Measurements from ENCODE around the gene OPN1LW. TPM values are rescaled to one million over a fixed set of nuclear protein-coding genes. Genes with fewer than 3 reads are reported as not detected.
"Not testable (repeated sequence)": the region's sequence is repeated elsewhere in the genome, so short reads cannot be mapped to it uniquely, and the experiment has no call there.

OPN1LW gene
- total RNA-seq (not detected), polyA plus RNA-seq (not detected)
- long read RNA-seq, donor 1: 0 reads
- long read RNA-seq, donor 2: 0 reads
- long read RNA-seq, donor 3: 0 reads
- long read RNA-seq, donor 4: 0 reads
- long read RNA-seq, donor 5: 0 reads
- long read RNA-seq, donor 6: 0 reads
- long read RNA-seq, donor 7: 0 reads
- long read RNA-seq, donor 8: 0 reads
- long read RNA-seq, donor 9: 0 reads
- long read RNA-seq, donor 10: 0 reads

DNA sequence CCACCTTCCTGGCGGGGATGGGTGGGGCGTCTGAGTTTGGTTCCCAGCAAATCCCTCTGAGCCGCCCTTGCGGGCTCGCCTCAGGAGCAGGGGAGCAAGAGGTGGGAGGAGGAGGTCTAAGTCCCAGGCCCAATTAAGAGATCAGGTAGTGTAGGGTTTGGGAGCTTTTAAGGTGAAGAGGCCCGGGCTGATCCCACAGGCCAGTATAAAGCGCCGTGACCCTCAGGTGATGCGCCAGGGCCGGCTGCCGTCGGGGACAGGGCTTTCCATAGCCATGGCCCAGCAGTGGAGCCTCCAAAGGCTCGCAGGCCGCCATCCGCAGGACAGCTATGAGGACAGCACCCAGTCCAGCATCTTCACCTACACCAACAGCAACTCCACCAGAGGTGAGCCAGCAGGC lies at the start of gene OPN1LW:
TSS of gene OPN1LW (plus strand) at position 234 of the 400 bp plus-strand sequence. CDS start at position 275, 41 bp downstream.
- H3K4me3 ChIP-seq (ENCODE audit: low read length in 2 of 2); H3K4me1 ChIP-seq (ENCODE audit: control insufficient read depth in 2 of 2, insufficient read depth in 2 of 2, low read length in 2 of 2); H3K36me3 ChIP-seq (ENCODE audit: control insufficient read depth in 2 of 2, insufficient read depth in 2 of 2, low read length in 1 of 2); H3K27ac ChIP-seq (ENCODE audit: low read depth in 1 of 2, low read length in 1 of 2); DNase-seq (ENCODE audit: low read depth in 6 of 9, low spot score in 9 of 9); H3K27me3 ChIP-seq (ENCODE audit: control insufficient read depth in 2 of 2, insufficient read depth in 1 of 2, low read length in 1 of 2); H3K9me3 ChIP-seq (ENCODE audit: control insufficient read depth in 2 of 2, insufficient read depth in 1 of 2, low read length in 1 of 2): not testable (repeated sequence)
- WGBS: over 99% methylated on average over 12 of the region's 15 CpGs

DNA sequence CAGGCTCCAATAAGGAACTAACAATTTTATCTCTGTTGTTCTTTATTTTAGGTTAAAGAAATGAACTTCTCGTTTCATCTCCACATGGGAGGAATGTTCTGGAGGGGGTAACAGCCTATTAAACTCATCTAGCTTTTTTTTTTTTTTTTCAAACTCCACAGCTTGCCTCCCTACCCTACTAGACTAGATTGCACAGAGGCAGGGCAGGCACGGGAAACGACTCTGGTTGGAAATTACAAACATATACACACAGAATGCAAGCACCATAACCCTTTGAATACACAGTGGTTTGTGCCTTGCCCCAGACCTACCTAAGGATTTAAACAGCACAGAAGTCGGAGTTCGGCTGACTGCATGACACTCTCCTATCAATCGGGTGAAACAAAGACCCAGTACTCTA lies 49.2 kb upstream of the OPN1LW start:
- Histone ChIP-seq H3K4me3 (ENCODE audit: low read length in 2 of 2) (no peak overlapping the region), H3K36me3 (ENCODE audit: control insufficient read depth in 2 of 2, insufficient read depth in 2 of 2, low read length in 1 of 2) (peaks cover 8 to 11% of the 10 kb centered on the region in 2 donors), H3K27me3 (ENCODE audit: control insufficient read depth in 2 of 2, insufficient read depth in 1 of 2, low read length in 1 of 2) (peaks cover 0 to 2% of the 10 kb centered on the region in 2 donors), H3K27ac (ENCODE audit: low read depth in 1 of 2, low read length in 1 of 2) (no peak overlapping the region), H3K4me1 (ENCODE audit: control insufficient read depth in 2 of 2, insufficient read depth in 2 of 2, low read length in 2 of 2) (peaks cover 3 to 33% of the 10 kb centered on the region in 2 donors), H3K9me3 (ENCODE audit: control insufficient read depth in 2 of 2, insufficient read depth in 1 of 2, low read length in 1 of 2) (peaks cover 0 to 10% of the 10 kb centered on the region in 2 donors)
- WGBS: 78% methylated on average over 6 of the region's 6 CpGs
- no peak for DNase-seq (ENCODE audit: low read depth in 6 of 9, low spot score in 9 of 9)

DNA sequence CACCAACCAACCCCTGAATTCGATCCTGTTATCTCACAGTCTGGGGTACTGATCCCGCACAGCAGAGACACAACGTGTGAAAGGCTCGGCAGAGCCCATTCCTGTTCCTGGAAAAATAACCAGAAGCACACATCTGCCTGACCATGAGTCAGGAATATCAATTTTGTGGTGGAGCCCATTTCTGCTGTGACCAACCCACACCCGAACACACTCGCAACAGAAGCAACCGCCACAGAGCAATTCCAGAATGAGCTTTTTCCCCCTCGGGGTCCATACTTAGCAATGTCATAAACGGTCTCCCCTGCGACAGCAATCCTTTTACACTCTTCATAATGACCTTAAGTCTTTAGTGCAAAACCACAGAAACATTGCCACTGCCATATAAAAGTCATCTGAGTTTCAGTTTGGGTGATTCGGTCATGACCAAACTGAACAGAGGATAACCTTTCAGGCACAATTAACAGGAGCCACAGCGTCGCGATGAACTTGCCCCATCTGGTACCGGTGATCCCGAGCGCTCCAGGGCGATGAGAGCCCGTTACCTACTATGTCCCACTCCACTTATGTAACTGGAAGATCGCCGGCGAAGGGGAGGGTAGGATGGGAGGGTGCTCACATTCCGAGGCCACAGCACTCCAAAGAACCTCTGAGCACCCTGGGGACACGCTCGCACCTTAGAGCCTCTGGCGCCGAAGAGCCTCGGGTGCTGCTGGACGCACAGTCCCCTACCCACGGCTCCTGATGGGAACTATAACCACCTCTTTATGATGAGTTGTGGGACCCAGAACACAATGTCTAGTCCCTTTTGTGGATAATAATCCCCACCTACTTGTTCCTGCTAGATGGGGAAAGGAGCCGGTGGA lies 47.7 kb upstream of the OPN1LW start:
- H3K36me3 ChIP-seq (ENCODE audit: control insufficient read depth in 2 of 2, insufficient read depth in 2 of 2, low read length in 1 of 2): peaks cover 4 to 5% of the 10 kb centered on the region in 2 donors
- peak in 2 of 9 donors; percentile 11 to 19 for DNase-seq (ENCODE audit: low read depth in 6 of 9, low spot score in 9 of 9)
- H3K4me1 ChIP-seq (ENCODE audit: control insufficient read depth in 2 of 2, insufficient read depth in 2 of 2, low read length in 2 of 2): peaks cover 3 to 33% of the 10 kb centered on the region in 2 donors
- H3K9me3 ChIP-seq (ENCODE audit: control insufficient read depth in 2 of 2, insufficient read depth in 1 of 2, low read length in 1 of 2): peaks cover 0 to 10% of the 10 kb centered on the region in 2 donors
- 17% methylated on average over 31 of the region's 31 CpGs for WGBS
- peak overlapping the region; percentile 70 to 74 for H3K4me3 ChIP-seq (ENCODE audit: low read length in 2 of 2)
- peaks cover 0 to 2% of the 10 kb centered on the region in 2 donors for H3K27me3 ChIP-seq (ENCODE audit: control insufficient read depth in 2 of 2, insufficient read depth in 1 of 2, low read length in 1 of 2)
- H3K27ac ChIP-seq (ENCODE audit: low read depth in 1 of 2, low read length in 1 of 2): peak overlapping the region; percentile 64 to 69

DNA sequence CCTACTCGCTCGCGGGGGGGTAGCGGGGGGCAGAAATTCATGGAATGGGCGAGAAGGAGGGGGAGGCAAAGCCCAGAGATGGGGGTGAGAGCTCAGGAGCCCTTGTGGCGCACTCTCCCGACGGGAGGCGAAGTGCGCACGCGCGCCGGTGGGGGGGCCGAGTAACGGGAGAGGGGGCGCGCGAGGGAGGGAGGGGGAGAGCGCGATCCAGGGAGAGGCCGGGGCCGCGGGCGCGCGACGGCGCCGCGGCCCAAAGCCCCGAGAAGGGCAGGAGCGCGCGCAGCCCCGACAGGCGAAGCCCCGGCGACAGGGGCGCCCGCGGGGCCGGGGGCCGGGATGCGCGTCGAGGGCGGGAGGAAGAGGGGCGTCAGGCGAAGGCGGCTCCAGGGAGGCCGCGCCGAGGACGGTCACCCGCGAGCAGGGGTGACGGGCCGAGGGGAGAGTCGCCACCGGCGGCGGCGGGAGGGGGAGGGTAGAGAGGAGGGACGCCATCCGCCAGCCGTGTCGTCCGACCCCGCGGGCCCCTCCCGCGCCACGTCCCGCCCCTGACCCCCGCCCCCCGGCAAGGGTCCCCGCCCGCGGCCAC lies 46.9 kb upstream of the OPN1LW start:
- Histone ChIP-seq H3K4me3 (ENCODE audit: low read length in 2 of 2) (peak overlapping the region; percentile 70 to 74), H3K27ac (ENCODE audit: low read depth in 1 of 2, low read length in 1 of 2) (peak overlapping the region; percentile 75 to 90), H3K4me1 (ENCODE audit: control insufficient read depth in 2 of 2, insufficient read depth in 2 of 2, low read length in 2 of 2) (peaks cover 3 to 29% of the 10 kb centered on the region in 2 donors), H3K27me3 (ENCODE audit: control insufficient read depth in 2 of 2, insufficient read depth in 1 of 2, low read length in 1 of 2) (peaks cover 0 to 2% of the 10 kb centered on the region in 2 donors), H3K9me3 (ENCODE audit: control insufficient read depth in 2 of 2, insufficient read depth in 1 of 2, low read length in 1 of 2) (peaks cover 0 to 10% of the 10 kb centered on the region in 2 donors), H3K36me3 (ENCODE audit: control insufficient read depth in 2 of 2, insufficient read depth in 2 of 2, low read length in 1 of 2) (no peaks in the 10 kb centered on the region)
- DNase-seq (ENCODE audit: low read depth in 6 of 9, low spot score in 9 of 9): peak in 6 of 9 donors; percentile 59 to 85 (median 72)
- 1% methylated on average over 78 of the region's 80 CpGs for WGBS

DNA sequence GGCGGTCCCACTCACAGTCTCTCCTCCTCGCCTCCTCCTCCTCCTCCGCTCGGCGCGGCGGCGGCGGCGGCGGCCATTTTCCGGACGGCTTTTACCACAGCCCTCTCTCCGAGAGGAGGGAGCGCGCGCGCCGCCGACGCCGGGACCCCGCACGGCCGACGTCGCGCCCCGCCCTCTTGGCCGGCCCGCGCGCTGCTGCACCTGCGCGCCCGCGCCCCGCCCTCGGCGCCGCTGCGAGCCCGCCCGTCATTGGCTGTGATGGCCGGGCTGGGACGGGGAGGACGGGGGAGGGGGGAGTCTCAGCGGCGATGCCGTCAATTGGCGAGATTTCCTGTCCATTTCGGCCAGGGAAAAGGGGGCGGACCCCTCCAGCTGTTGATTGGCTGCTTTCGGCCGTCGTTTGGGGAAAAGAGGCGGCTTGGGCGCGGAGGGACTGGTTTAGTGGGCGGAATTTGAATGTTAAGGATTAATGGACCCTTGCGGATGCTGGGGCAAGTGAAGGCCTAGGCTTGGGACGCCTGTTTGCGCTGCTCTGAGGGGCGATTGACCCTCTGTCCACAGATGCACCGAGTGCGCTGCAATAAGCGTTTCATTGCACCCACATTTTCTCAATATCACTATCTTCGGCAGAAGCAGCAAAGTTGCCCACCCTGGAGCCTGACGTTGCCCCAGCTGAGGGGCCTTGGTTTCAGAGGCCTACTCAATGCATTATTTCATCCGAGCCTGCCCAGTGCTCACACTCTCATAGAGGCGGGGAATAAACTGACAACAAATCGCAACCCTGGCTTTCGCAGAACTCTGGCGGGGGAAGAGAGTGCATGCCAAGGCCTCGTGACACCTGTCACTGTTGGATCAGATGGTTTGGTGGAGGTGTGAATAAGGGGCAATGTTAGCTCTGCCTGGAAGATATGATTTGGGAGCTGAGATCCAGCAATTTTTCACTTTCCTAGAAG lies 46.2 kb upstream of the OPN1LW start, which contains the start of gene MECP2:
TSS of gene MECP2 (minus strand) at position 129 of the 953 bp plus-strand sequence.
- Histone ChIP-seq H3K27ac (ENCODE audit: low read depth in 1 of 2, low read length in 1 of 2) (peak within 1 kb of the TSS; percentile 82 to 90), H3K4me3 (ENCODE audit: low read length in 2 of 2) (peak within 1 kb of the TSS; percentile 70 to 74), H3K36me3 (ENCODE audit: control insufficient read depth in 2 of 2, insufficient read depth in 2 of 2, low read length in 1 of 2) (no peaks in the 10 kb centered on the region), H3K4me1 (ENCODE audit: control insufficient read depth in 2 of 2, insufficient read depth in 2 of 2, low read length in 2 of 2) (peaks cover 3 to 29% of the 10 kb centered on the region in 2 donors), H3K9me3 (ENCODE audit: control insufficient read depth in 2 of 2, insufficient read depth in 1 of 2, low read length in 1 of 2) (peaks cover 0 to 10% of the 10 kb centered on the region in 2 donors), H3K27me3 (ENCODE audit: control insufficient read depth in 2 of 2, insufficient read depth in 1 of 2, low read length in 1 of 2) (peaks cover 0 to 2% of the 10 kb centered on the region in 2 donors)
- WGBS: 10% methylated on average over 70 of the region's 75 CpGs
- DNase-seq (ENCODE audit: low read depth in 6 of 9, low spot score in 9 of 9): peak; percentile 48 to 90 (median 76)

DNA sequence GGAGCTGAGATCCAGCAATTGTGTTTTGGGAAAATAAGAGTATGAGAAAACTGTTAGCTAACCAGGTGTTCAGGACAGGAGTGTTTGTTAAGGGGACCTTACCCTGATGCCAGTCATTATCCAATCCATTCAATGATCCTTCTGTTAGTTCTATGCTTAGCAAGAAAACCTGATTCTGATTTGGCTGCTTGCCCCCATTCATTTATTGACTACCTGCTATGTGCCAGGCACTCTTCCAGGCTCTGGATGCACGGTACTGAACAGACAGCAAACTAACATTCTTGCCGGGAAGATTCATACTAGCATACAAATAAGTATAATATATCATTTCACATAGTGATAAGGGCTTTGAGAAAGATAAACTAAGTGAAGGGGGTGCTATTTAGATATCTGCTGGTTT lies 45.5 kb upstream of the OPN1LW start:
- H3K4me1 ChIP-seq (ENCODE audit: control insufficient read depth in 2 of 2, insufficient read depth in 2 of 2, low read length in 2 of 2): peaks cover 3 to 29% of the 10 kb centered on the region in 2 donors
- peaks cover 0 to 10% of the 10 kb centered on the region in 2 donors for H3K9me3 ChIP-seq (ENCODE audit: control insufficient read depth in 2 of 2, insufficient read depth in 1 of 2, low read length in 1 of 2)
- H3K4me3 ChIP-seq (ENCODE audit: low read length in 2 of 2): no peak overlapping the region
- peaks cover 0 to 2% of the 10 kb centered on the region in 2 donors for H3K27me3 ChIP-seq (ENCODE audit: control insufficient read depth in 2 of 2, insufficient read depth in 1 of 2, low read length in 1 of 2)
- no peak for DNase-seq (ENCODE audit: low read depth in 6 of 9, low spot score in 9 of 9)
- no peak overlapping the region for H3K27ac ChIP-seq (ENCODE audit: low read depth in 1 of 2, low read length in 1 of 2)
- 100% methylated on average over 2 of the region's 2 CpGs for WGBS
- H3K36me3 ChIP-seq (ENCODE audit: control insufficient read depth in 2 of 2, insufficient read depth in 2 of 2, low read length in 1 of 2): no peaks in the 10 kb centered on the region

DNA sequence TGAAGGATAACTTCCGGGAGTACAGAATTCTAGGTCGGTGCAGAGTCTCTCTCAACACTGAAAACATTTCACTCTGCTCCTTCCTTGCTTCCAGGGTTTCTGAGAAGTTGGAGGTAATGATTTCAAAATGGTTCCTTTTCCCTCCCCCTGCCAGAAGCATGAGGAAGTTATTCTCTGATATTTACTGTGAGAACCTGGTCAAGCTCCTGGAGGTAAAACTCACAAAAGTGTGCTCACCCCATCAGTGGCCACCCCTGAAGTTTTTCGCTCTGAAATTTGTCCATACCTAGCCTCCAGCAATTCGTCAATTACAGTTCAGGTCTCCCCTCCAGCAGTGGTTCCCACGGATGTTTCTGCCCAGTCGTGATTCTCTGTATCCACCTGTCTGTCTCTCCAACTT lies 30.3 kb upstream of the OPN1LW start:
- Histone ChIP-seq H3K9me3 (ENCODE audit: control insufficient read depth in 2 of 2, insufficient read depth in 1 of 2, low read length in 1 of 2) (no peaks in the 10 kb centered on the region), H3K4me1 (ENCODE audit: control insufficient read depth in 2 of 2, insufficient read depth in 2 of 2, low read length in 2 of 2) (peaks cover 0 to 6% of the 10 kb centered on the region in 2 donors), H3K27ac (ENCODE audit: low read depth in 1 of 2, low read length in 1 of 2) (no peak overlapping the region), H3K27me3 (ENCODE audit: control insufficient read depth in 2 of 2, insufficient read depth in 1 of 2, low read length in 1 of 2) (no peaks in the 10 kb centered on the region), H3K36me3 (ENCODE audit: control insufficient read depth in 2 of 2, insufficient read depth in 2 of 2, low read length in 1 of 2) (no peaks in the 10 kb centered on the region), H3K4me3 (ENCODE audit: low read length in 2 of 2) (no peak overlapping the region)
- WGBS: 79% methylated on average over 6 of the region's 6 CpGs
- no peak for DNase-seq (ENCODE audit: low read depth in 6 of 9, low spot score in 9 of 9)

DNA sequence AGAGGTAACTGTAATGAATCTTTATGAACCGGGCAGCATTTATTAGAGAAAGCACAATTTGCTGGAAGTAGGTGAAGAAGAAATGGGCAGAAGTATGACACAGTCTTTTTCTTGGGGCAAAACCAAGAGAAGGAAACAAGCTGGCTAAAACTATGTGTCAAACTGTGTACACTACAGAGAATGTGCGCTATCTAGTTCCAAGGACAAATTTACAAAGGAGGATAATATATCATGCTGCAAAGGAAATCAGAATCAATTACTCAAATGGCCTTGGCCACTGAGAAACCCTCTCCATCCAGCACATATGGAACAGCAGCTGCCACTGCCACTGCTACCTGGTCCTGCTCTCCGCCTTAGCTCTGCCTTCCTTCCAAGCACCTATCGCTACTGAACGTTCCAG lies 29.4 kb upstream of the OPN1LW start:
- no peak for DNase-seq (ENCODE audit: low read depth in 6 of 9, low spot score in 9 of 9)
- Histone ChIP-seq H3K36me3 (ENCODE audit: control insufficient read depth in 2 of 2, insufficient read depth in 2 of 2, low read length in 1 of 2) (no peaks in the 10 kb centered on the region), H3K4me1 (ENCODE audit: control insufficient read depth in 2 of 2, insufficient read depth in 2 of 2, low read length in 2 of 2) (peaks cover 0 to 6% of the 10 kb centered on the region in 2 donors), H3K27me3 (ENCODE audit: control insufficient read depth in 2 of 2, insufficient read depth in 1 of 2, low read length in 1 of 2) (no peaks in the 10 kb centered on the region), H3K9me3 (ENCODE audit: control insufficient read depth in 2 of 2, insufficient read depth in 1 of 2, low read length in 1 of 2) (no peaks in the 10 kb centered on the region), H3K4me3 (ENCODE audit: low read length in 2 of 2) (no peak overlapping the region), H3K27ac (ENCODE audit: low read depth in 1 of 2, low read length in 1 of 2) (no peak overlapping the region)
- 94% methylated on average over 5 of the region's 5 CpGs for WGBS

All from thymus (tissue), 14 donors.